ENCODE data around the gene ECSIT. TPM values are rescaled to one million over a fixed set of nuclear protein-coding genes. Genes with fewer than 3 reads are reported as not detected.

Gene ECSIT
- total RNA-seq, 1 donor, result 36.9 TPM

- Histone ChIP-seq H3K36me3 (ENCODE audit: insufficient read depth, low read length) (no peaks in the 10 kb centered on the region), H2AFZ (ENCODE audit: low read length) (no peak overlapping the region), H3K4me2 (ENCODE audit: insufficient read depth, low read length) (peak overlapping the region; percentile 59), H3K27me3 (ENCODE audit: insufficient read depth, low read length) (peaks cover 35% of the 10 kb centered on the region), H3K9me3 (ENCODE audit: low read depth, low read length) (no peaks in the 10 kb centered on the region), H3K4me1 (ENCODE audit: insufficient read depth, low read length) (peaks cover 7% of the 10 kb centered on the region), H3K27ac (ENCODE audit: low read depth, low read length) (no peak overlapping the region), H3K79me2 (ENCODE audit: insufficient read depth, low read length) (no peaks in the 10 kb centered on the region), H3K4me3 (ENCODE audit: insufficient read depth, low read length) (peak overlapping the region; percentile 64), H4K20me1 (ENCODE audit: insufficient read depth, low read length) (peaks cover 3% of the 10 kb centered on the region)
- TF ChIP-seq, protein P1, sequence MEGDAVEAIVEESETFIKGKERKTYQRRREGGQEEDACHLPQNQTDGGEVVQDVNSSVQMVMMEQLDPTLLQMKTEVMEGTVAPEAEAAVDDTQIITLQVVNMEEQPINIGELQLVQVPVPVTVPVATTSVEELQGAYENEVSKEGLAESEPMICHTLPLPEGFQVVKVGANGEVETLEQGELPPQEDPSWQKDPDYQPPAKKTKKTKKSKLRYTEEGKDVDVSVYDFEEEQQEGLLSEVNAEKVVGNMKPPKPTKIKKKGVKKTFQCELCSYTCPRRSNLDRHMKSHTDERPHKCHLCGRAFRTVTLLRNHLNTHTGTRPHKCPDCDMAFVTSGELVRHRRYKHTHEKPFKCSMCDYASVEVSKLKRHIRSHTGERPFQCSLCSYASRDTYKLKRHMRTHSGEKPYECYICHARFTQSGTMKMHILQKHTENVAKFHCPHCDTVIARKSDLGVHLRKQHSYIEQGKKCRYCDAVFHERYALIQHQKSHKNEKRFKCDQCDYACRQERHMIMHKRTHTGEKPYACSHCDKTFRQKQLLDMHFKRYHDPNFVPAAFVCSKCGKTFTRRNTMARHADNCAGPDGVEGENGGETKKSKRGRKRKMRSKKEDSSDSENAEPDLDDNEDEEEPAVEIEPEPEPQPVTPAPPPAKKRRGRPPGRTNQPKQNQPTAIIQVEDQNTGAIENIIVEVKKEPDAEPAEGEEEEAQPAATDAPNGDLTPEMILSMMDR (IDR thresholded peaks at IDR 0.05; ENCODE audit: extremely low read depth, low read depth, low read length), result peak; percentile 73
- DNase-seq (ENCODE audit: insufficient read length, low spot score, missing footprints), result peak; percentile 100
These were observed 46.4 kb downstream of the ECSIT start for GRCh38 chr19:11482384-11483050.

DNA sequence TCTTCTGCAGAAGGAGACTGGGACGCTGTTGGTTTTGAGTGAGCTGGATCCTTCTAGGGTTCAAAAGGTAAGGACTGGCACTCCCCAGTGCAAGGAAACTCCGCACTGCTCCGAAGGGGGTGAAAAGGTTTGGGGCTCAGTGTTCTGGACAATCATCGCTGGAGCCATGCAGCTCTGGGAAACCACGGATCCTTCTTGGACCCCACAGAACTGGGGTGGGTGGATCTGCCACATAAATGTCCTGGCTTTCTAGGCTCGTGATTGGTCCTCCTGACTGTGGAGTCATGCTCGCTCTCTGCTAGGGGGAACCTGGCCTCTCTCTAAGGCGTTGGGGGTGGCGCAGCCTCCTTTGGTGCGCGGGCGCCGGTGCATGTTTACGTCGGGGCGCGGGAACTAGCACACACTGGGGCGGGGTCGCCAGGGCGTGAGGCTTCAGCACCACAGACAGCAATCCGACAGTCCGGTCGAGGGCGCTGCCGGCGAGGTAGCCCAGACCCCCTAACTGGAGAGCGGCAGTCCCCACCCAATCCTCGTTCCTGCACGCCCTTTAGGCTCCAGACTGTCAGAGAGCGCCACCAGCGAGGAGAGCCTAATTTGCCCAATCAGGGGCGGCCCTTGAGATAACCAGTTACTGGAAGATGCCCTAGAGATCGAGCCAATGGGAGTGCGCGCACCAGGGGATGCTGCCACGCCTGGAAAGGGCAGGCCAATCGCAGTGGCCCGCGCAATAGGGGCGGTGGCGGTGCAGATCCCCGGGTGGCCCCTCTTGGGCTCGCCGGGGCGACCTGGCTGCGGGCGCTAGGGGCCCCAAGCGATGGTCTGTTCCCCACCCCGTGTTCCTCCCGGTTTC lies 47.2 kb downstream of the ECSIT start:
- peaks cover 3% of the 10 kb centered on the region for H4K20me1 ChIP-seq (ENCODE audit: insufficient read depth, low read length)
- peaks cover 7% of the 10 kb centered on the region for H3K4me1 ChIP-seq (ENCODE audit: insufficient read depth, low read length)
- no peak overlapping the region for H3K27ac ChIP-seq (ENCODE audit: low read depth, low read length)
- H3K4me2 ChIP-seq (ENCODE audit: insufficient read depth, low read length), result peak overlapping the region; percentile 59
- no peaks in the 10 kb centered on the region for H3K36me3 ChIP-seq (ENCODE audit: insufficient read depth, low read length)
- peak overlapping the region; percentile 64 for H3K4me3 ChIP-seq (ENCODE audit: insufficient read depth, low read length)
- H3K9me3 ChIP-seq (ENCODE audit: low read depth, low read length), result no peaks in the 10 kb centered on the region
- H3K79me2 ChIP-seq (ENCODE audit: insufficient read depth, low read length), result no peaks in the 10 kb centered on the region
- TF ChIP-seq, protein P1 (IDR thresholded peaks at IDR 0.05; ENCODE audit: extremely low read depth, low read depth, low read length), result no peak
- H3K27me3 ChIP-seq (ENCODE audit: insufficient read depth, low read length), result peaks cover 35% of the 10 kb centered on the region
- DNase-seq (ENCODE audit: insufficient read length, low spot score, missing footprints), result peak; percentile 100
- H2AFZ ChIP-seq (ENCODE audit: low read length), result no peak overlapping the region

DNA sequence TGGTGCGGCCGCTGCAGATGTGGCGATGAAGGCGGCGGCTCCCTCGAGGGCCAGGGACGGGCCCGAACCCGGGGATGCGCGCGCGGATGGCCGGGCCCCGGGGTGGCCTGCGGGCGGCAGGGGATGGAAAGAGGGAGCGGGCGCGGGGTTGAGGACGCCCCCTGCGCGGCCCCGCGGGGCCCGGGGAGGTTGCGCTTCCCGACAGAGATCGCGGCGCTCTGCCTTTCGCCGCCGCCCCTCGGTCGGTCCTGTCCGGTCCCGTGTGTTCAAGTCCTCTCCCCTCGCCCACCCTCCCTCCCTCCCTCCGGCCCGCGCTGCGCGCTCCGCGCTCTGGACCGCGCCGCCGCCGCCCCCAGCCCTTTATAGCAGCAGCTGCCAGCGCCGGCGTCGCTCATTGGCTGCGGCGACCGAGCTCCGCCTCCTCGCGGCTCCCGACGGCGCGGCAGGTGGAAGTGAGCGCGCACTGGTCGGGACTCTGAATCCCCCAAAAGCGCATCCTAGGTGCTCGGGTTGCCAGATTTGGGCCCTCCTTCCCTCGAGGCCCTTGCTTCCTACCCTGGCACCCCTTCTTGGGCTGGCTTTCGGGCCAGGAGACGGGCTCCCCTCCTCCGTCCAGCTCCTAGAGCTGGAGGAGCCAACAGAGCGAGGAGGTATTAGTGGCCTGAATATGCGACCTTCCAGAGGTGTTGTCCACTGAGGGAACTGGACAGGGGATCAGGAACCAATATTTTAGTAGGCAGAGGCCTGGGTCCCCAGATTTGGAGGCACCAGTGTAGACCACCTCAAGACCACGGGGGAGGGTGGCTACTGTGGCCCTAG lies 48.0 kb downstream of the ECSIT start, which contains the start of gene ELAVL3:
ELAVL3 (minus strand) TSS at position 332 of the 819 bp plus-strand sequence. CDS start 438 bp downstream, outside the sequence.
- H3K4me3 ChIP-seq (ENCODE audit: insufficient read depth, low read length), result no peak within 1 kb of the TSS
- peak within 1 kb of the TSS; percentile 59 for H3K4me2 ChIP-seq (ENCODE audit: insufficient read depth, low read length)
- no peaks in the 10 kb centered on the region for H3K79me2 ChIP-seq (ENCODE audit: insufficient read depth, low read length)
- no peaks in the 10 kb centered on the region for H3K36me3 ChIP-seq (ENCODE audit: insufficient read depth, low read length)
- H4K20me1 ChIP-seq (ENCODE audit: insufficient read depth, low read length), result peaks cover 3% of the 10 kb centered on the region
- TF ChIP-seq, protein P1 (IDR thresholded peaks at IDR 0.05; ENCODE audit: extremely low read depth, low read depth, low read length), result no peak
- peaks cover 7% of the 10 kb centered on the region for H3K4me1 ChIP-seq (ENCODE audit: insufficient read depth, low read length)
- H2AFZ ChIP-seq (ENCODE audit: low read length), result no peak within 1 kb of the TSS
- DNase-seq (ENCODE audit: insufficient read length, low spot score, missing footprints), result peak; percentile 94
- peaks cover 35% of the 10 kb centered on the region for H3K27me3 ChIP-seq (ENCODE audit: insufficient read depth, low read length)
- H3K27ac ChIP-seq (ENCODE audit: low read depth, low read length), result no peak within 1 kb of the TSS
- no peaks in the 10 kb centered on the region for H3K9me3 ChIP-seq (ENCODE audit: low read depth, low read length)
